ENCODE measurements around the gene PAK5.

The PAK5 gene

GRCh38 chr20:9488063-9488462, 350.8 kb downstream of the PAK5 start:
- no peak for DNase-seq
